Duodenal mucosa (tissue), 2 donors: ENCODE measurements around the gene NEURL1.

Experiments used
- H3K27ac ChIP-seq: one replicate; pipeline ENCODE4 v1.7.0; 2013; ENCODE audit warnings: low read depth, low read length
- H3K27me3 ChIP-seq, 2 donors: one replicate each; pipeline ENCODE4 v1.7.0; 2013; ENCODE audit warnings: low read length in 2 of 2, control low read depth in 1 of 2; ENCODE audit not compliant: insufficient read depth in 2 of 2, control insufficient read depth in 1 of 2
- H3K36me3 ChIP-seq, 2 donors: one replicate each; pipeline ENCODE4 v1.7.0; 2013; ENCODE audit warnings: low read length in 2 of 2, control low read depth in 1 of 2; ENCODE audit not compliant: insufficient read depth in 2 of 2, control insufficient read depth in 1 of 2
- H3K4me1 ChIP-seq, 2 donors: one replicate each; pipeline ENCODE4 v1.7.0; 2013; ENCODE audit warnings: low read length in 2 of 2, control low read depth in 1 of 2; ENCODE audit not compliant: insufficient read depth in 2 of 2, control insufficient read depth in 1 of 2
- H3K4me3 ChIP-seq, 2 donors: one replicate each; pipeline ENCODE4 v1.7.0; 2013; ENCODE audit warnings: low read length in 2 of 2, low read depth in 1 of 2
- H3K9ac ChIP-seq, 2 donors: one replicate each; pipeline ENCODE4 v1.7.0; 2013; ENCODE audit warnings: low read length in 2 of 2, low read depth in 1 of 2
- H3K9me3 ChIP-seq, 2 donors: one replicate each; pipeline ENCODE4 v1.7.0; 2013; ENCODE audit warnings: low read length in 2 of 2, control low read depth in 1 of 2; ENCODE audit not compliant: control insufficient read depth in 1 of 2

The NEURL1 gene

DNA sequence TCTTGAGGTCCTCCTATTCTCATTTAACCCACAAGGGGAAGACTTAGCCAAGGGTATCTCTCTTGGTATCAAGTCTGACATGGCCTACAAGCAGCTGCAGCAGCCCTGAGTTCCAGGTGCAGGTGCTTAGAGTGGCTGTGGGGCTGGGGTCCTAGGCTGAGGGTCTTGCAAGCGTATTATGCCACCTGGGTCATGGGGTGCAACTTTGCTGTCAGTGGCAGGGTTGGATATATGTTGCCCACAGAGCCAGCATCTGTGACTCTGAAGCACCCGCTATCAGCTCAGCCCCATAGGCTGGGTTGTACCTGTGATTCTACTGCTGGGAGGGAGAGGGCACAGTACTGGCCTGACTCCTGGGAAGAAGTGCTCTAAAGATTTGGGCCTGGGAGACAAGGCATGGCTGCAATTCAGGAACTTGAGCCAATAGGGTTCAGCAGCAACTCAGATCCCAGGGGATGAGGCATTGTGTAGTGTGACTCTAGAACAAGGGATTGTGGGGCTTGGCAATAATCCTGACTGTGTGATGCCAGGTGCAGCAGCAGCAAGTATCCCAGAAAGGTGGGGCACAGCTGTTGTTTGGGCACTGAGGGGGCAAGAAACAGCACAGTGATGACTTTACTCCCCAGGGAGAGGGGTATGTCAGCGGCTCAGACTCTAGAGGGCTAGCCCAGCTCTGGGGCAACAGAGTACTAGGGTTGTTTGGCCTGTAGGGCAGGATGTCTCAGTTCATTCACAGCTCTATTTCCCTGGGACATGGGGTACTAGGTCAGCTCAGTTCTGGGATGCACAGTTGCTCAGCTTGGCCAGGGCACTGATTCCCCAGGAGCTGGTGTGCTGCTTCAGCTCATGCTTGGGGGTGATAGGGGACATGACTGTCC lies 41.4 kb downstream of the NEURL1 start:
- Histone ChIP-seq H3K27me3 (no peaks in the 10 kb centered on the region), H3K9me3 (peaks cover 0 to 2% of the 10 kb centered on the region in 2 donors), H3K4me1 (no peaks in the 10 kb centered on the region), H3K27ac (no peak overlapping the region), H3K36me3 (no peaks in the 10 kb centered on the region), H3K4me3 (no peak overlapping the region), H3K9ac (no peak overlapping the region)

DNA sequence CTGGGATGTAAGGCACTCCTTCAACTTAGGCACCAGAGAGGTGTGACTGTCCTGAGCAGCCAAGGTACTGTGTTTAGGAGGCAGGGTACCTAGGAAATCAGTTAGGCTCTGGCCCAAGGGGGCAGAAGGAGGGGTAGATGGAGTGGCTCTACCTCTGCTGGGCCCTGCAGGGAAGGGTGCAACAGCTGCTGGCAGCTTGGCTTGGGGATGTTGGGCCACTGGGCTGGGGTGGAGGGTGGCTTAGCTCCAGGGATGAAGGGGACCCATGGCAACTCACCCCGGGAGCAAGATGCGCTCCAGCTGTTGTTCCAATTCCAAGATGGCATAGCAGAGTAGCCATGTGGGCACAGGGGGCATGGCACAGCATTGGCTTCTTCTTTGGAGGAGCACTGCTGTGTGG lies 42.1 kb downstream of the NEURL1 start:
- H3K36me3 ChIP-seq = no peaks in the 10 kb centered on the region
- H3K4me3 ChIP-seq = no peak overlapping the region
- H3K9me3 ChIP-seq = no peaks in the 10 kb centered on the region
- no peaks in the 10 kb centered on the region for H3K4me1 ChIP-seq
- H3K9ac ChIP-seq = no peak overlapping the region
- H3K27ac ChIP-seq = no peak overlapping the region
- no peaks in the 10 kb centered on the region for H3K27me3 ChIP-seq

DNA sequence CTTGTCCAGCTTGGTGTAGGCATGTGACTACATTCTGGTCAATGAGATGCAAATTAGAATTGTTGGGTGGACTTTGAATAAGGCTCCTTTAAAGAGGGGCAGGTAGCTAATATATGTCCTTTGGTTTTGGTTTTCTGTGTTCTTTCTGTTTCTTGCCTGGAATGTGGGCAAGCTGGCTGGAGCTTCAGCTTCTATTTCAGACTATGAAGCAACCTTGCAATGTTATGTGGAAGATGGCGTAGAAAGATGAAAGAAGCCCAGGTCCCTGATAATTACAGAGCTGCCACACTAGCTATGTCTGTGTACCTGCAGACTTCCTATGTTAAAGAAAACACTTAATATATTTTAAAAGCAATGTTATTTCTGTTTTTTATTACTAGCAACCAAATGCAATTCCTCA lies 46.2 kb downstream of the NEURL1 start:
- H3K4me3 ChIP-seq = no peak overlapping the region

GRCh38 chr10:103540722-103541121 lies 47.2 kb downstream of the NEURL1 start:
- no peaks in the 10 kb centered on the region for H3K36me3 ChIP-seq
- H3K9me3 ChIP-seq = no peaks in the 10 kb centered on the region
- H3K4me3 ChIP-seq = no peak overlapping the region
- H3K27ac ChIP-seq = no peak overlapping the region
- no peak overlapping the region for H3K9ac ChIP-seq
- H3K27me3 ChIP-seq = no peaks in the 10 kb centered on the region
- H3K4me1 ChIP-seq = peaks cover 15 to 23% of the 10 kb centered on the region in 2 donors

More for the DNA sequence above, 46.2 kb downstream of the NEURL1 start:
- H3K9ac ChIP-seq = no peak overlapping the region
- H3K27me3 ChIP-seq = no peaks in the 10 kb centered on the region
- H3K27ac ChIP-seq = no peak overlapping the region
- H3K9me3 ChIP-seq = no peaks in the 10 kb centered on the region
- no peaks in the 10 kb centered on the region for H3K36me3 ChIP-seq
- peaks cover 5 to 13% of the 10 kb centered on the region in 2 donors for H3K4me1 ChIP-seq

- Histone ChIP-seq H3K36me3 (no peaks in the 10 kb centered on the region), H3K9me3 (no peaks in the 10 kb centered on the region), H3K27me3 (no peaks in the 10 kb centered on the region), H3K4me1 (peaks cover 19 to 28% of the 10 kb centered on the region in 2 donors), H3K4me3 (no peak overlapping the region), H3K27ac (no peak overlapping the region), H3K9ac (no peak overlapping the region)
These were observed 48.1 kb downstream of the NEURL1 start for GRCh38 chr10:103541616-103542015.

DNA sequence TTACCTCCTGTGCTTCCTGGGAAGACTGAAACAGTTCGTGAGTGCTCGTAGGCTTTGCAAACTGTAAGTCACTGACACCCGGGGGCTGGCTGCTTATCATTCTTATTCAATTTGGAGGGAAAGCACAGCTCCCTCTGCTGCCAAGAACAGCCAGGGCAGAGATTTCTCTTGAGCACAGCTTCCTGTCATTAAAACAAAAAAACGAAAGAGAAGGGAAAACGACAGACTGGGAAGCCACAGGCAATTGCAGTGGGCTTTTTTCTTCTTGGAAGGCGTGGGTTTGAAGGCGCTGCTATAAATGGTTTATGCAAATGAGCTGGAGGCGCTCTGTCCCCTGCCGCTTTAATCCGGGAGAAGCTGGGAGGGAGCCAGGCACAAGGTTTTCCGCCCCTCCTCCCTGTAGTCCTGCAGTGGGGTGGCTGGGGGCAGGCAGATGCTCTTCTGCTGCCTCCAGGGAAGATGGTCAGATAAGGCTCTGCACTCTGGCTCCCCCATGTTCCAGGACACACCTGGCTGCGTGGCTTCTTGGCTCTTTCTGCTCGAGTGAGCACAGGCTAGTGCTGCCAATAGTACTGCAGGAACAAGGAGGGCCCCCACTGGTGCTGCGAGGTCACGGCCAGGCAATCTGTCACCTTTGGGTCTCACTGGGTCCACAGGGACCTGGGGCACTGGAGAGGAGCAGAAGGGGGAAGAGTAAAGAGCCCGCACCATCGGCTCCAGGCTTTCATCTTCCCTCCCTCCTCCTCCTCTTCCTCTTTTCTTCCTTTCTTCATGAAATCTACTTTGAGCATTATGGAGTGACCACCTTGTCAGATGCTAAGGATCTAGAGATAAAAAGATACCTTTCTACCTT lies 49.5 kb downstream of the NEURL1 start:
- H3K27me3 ChIP-seq = no peaks in the 10 kb centered on the region
- H3K27ac ChIP-seq = no peak overlapping the region
- peak overlapping the region; percentile 51 to 62 for H3K4me3 ChIP-seq
- no peaks in the 10 kb centered on the region for H3K9me3 ChIP-seq
- peaks cover 28 to 31% of the 10 kb centered on the region in 2 donors for H3K4me1 ChIP-seq
- H3K36me3 ChIP-seq = no peaks in the 10 kb centered on the region
- H3K9ac ChIP-seq = peak overlapping the region in 1 of 2 donors; percentile 38

DNA sequence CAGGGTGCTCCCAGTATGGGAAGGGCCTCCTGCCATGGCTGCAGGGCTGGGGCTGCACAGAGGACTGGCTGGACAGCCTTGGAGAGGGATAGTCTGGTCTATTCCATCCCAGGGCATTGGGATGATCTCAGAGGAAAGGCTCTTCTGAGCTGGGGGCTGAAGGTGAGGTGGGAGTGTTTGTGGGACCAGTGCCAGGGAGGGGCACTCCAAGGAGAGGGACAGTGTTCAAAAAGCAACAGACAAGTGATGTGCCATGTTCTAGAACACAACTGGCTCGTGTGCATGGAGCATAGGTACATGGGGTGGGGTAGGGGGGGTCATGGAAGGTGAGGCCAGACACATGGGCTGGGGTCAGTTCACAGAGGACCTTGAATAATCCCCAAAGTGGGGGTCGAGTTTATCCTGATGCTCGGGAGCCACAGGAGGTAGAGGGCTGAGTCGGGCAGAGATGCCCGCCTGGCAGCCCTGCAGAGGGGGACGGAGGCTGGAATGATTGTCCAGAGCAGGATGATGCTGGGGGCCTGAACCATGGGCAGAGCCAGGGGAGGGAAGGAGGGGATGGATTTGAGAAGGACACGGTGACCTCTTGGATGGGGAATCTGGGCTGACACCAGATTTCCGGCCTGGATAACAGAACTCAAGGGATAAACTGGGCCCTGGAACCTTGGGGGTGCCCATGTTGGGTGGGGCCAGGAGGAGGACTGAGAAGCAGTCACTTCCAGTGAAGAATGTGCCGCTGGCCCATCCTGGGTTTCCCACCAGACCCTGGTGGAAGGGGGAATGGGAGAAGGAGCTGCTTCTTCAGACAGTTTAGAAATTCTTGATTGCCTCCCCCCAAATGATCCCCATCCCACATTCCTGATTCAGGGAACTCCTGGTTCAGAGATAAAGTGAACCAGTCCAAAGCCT lies 50.4 kb downstream of the NEURL1 start:
- Histone ChIP-seq H3K36me3 (no peaks in the 10 kb centered on the region), H3K27me3 (no peaks in the 10 kb centered on the region), H3K9me3 (no peaks in the 10 kb centered on the region), H3K4me1 (peaks cover 28 to 34% of the 10 kb centered on the region in 2 donors), H3K4me3 (no peak overlapping the region), H3K9ac (no peak overlapping the region), H3K27ac (no peak overlapping the region)

GRCh38 chr10:103544657-103545310 lies 51.3 kb downstream of the NEURL1 start:
- H3K4me1 ChIP-seq = peaks cover 37 to 41% of the 10 kb centered on the region in 2 donors
- no peaks in the 10 kb centered on the region for H3K9me3 ChIP-seq
- H3K27ac ChIP-seq = no peak overlapping the region
- H3K9ac ChIP-seq = no peak overlapping the region
- no peaks in the 10 kb centered on the region for H3K36me3 ChIP-seq
- H3K4me3 ChIP-seq = no peak overlapping the region
- no peaks in the 10 kb centered on the region for H3K27me3 ChIP-seq

GRCh38 chr10:103545366-103545765 lies 51.9 kb downstream of the NEURL1 start:
- Histone ChIP-seq H3K27ac (no peak overlapping the region), H3K27me3 (no peaks in the 10 kb centered on the region), H3K36me3 (no peaks in the 10 kb centered on the region), H3K9me3 (no peaks in the 10 kb centered on the region), H3K4me3 (no peak overlapping the region), H3K4me1 (peaks cover 38 to 41% of the 10 kb centered on the region in 2 donors), H3K9ac (no peak overlapping the region)
